DND-41 (cell line): ENCODE measurements around the gene RAB33B.

Source experiments
- EZH2 ChIP-seq: IDR thresholded peaks from 3 replicates; pipeline ENCODE4 v1.6.1; 2012; ENCODE audit warnings: borderline replicate concordance, low read depth, mild to moderate bottlenecking, moderate library complexity, low read length, inconsistent platforms; ENCODE audit not compliant: severe bottlenecking
- TF ChIP-seq, protein P1 (sequence below): IDR thresholded peaks from 2 replicates; pipeline ENCODE4 v1.5.1; 2012; ENCODE audit warnings: borderline replicate concordance, low read length, moderate library complexity, mild to moderate bottlenecking; ENCODE audit not compliant: poor library complexity, severe bottlenecking; ENCODE audit errors: extremely low read depth

DNA sequence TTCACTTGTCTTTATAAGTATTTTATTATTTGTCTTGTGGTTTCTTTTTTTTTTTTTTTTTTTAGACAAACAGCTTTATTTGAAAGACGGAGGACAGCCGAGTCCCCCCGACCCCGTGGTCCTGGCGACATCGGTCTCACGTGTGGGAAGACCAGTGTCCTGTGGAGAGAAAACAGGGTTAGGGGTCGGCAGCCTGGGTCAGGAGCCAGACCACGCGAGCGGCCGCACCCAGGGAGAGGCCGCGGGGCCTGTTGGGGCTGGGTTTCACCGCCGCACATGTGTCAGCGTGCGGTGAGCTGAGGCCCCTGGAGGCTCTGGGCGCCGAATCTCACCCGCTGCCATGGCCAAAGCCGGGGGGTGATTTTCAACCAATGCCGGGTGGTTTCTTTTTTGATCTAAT, 17.8 kb upstream of the RAB33B start:
- TF ChIP-seq, protein P1, sequence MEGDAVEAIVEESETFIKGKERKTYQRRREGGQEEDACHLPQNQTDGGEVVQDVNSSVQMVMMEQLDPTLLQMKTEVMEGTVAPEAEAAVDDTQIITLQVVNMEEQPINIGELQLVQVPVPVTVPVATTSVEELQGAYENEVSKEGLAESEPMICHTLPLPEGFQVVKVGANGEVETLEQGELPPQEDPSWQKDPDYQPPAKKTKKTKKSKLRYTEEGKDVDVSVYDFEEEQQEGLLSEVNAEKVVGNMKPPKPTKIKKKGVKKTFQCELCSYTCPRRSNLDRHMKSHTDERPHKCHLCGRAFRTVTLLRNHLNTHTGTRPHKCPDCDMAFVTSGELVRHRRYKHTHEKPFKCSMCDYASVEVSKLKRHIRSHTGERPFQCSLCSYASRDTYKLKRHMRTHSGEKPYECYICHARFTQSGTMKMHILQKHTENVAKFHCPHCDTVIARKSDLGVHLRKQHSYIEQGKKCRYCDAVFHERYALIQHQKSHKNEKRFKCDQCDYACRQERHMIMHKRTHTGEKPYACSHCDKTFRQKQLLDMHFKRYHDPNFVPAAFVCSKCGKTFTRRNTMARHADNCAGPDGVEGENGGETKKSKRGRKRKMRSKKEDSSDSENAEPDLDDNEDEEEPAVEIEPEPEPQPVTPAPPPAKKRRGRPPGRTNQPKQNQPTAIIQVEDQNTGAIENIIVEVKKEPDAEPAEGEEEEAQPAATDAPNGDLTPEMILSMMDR, result no peak
- no peak for TF ChIP-seq EZH2
